ENCODE measurements around the gene PRR15.

Gene PRR15

GRCh38 chr7:29569648-29570047 is 6.0 kb downstream of the PRR15 start:
- peak; percentile 59 for DNase-seq (ENCODE audit: low spot score)

- DNase-seq (ENCODE audit: low spot score), result no peak
Observed at GRCh38 chr7:29572558-29572957, 8.9 kb downstream of the PRR15 start.

DNA sequence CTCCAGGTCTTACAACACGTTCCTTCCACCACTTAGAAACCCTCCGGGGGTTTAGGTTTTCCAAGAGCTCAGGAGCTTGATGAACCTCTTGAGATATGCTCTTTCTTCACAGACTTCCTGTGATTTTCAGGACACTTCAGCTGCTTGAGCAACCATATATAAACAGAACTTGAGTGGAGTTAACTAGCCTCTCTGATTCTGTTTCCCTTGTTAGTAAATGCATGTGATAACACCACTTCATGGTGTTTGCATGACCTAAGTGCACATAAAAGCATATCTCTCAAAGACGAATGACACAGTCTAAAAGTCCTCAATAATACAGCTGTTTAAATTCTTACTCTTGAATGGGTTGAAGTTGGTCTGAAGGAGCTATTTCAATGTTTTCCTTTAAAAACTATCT is 9.9 kb downstream of the PRR15 start:
- DNase-seq (ENCODE audit: low spot score), result no peak

- DNase-seq (ENCODE audit: low spot score), result no peak
Observed at GRCh38 chr7:29574659-29575058, 11.0 kb downstream of the PRR15 start.

DNA sequence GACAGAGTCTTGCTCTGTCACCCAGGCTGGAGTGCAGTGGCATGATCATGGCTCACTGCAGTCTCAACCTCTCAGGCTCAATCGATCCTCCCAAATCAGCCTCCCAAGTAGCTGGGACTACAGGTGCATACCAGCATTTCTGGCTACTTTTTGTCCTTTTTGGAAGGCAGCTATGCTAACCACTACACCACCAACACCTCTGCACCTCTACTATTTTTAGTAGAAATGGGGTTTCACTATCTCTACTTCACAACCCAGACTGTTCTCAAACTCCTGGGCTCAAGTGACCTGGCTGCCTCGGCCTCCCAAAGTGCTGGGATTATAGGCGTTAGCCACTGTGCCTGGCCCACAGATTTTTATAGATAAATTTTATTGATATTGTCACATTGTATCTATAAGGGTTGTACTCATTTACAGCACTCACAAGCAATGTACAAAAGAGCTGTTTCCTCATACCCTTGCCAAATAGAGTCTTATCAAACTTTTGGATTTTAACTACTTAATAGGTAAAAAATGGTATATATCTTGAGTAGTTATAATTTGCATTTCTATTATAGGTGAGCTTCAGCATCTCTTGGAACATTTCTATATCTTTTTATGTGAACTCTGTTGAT is 23.7 kb downstream of the PRR15 start:
- DNase-seq (ENCODE audit: low spot score), result no peak

GRCh38 chr7:29588212-29588611 is 24.6 kb downstream of the PRR15 start:
- DNase-seq (ENCODE audit: low spot score), result no peak

DNA sequence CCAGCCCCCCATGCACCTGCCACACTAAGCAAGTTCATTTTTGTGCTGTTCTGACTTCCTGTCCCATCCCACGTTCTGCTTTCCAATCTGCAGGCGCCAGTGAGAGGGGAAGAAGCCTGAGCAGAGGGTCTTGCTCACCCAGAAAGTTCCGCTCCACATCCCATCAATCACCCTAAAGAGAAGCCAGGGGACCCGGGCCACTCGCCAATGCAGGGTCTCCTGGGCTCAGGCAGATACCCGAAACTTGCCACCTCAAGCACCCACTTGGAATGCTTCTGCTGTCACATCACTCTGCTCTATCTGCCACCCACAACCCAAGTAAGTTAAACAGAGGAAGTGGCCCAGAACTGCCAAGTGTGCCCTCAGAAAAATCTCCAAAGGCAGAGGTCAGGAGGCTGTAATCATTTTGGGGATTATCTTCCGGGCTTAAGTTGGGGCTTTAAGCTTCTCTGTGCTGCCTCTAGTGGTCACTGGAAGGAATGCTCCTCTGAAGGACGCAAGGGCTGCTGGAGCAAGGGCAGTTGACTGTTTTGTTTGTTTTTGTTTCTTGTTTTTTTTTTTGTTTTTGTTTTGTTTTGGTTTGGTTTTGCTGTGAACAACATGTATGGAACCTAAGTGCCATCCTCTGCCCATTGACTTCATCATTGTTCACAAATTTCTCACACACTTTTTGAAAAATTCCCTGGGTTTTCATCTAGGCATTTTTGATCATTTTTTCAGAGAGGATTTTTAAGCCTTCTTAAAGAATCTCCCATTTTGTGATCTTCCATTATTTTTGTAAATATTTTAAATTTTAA is 25.5 kb downstream of the PRR15 start:
- peak; percentile 83 for DNase-seq (ENCODE audit: low spot score)

DNA sequence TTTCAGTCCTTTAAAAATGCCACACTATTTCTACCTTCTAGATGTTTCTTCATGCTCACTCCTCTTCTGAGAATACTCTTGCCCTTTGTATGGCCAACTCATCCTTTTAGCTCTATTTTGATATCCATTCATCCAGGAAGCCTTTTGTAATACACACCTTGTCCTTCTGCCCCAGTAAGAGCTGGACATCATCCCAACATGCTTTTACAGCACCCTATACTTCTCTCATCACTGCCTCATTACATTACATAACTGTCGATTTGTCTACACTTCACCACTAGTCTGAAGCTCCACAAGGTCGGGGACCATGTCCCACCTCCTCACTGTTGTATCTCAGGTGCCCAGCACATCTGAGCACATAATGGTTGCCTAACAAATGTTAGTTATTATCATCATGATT is 29.2 kb downstream of the PRR15 start:
- DNase-seq (ENCODE audit: low spot score), result no peak

DNA sequence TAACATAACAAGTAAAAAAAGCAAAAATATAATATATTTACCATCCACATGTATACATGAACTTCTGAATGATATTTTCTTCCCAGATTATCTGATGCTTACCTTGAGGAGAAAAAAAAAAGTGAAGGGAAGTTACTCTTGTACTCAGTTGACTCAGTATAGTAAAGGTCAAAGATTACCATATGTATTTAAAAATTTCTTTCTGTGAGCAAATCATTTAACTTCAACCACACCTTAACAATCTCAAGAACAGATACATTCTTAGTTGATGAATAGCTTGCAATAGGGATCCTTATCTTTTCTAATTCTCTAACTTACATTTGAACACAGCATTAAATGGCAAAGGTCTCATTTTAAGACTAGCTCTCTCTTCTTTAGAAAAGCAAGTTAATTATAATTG is 29.8 kb downstream of the PRR15 start:
- DNase-seq (ENCODE audit: low spot score), result peak; percentile 86

DNA sequence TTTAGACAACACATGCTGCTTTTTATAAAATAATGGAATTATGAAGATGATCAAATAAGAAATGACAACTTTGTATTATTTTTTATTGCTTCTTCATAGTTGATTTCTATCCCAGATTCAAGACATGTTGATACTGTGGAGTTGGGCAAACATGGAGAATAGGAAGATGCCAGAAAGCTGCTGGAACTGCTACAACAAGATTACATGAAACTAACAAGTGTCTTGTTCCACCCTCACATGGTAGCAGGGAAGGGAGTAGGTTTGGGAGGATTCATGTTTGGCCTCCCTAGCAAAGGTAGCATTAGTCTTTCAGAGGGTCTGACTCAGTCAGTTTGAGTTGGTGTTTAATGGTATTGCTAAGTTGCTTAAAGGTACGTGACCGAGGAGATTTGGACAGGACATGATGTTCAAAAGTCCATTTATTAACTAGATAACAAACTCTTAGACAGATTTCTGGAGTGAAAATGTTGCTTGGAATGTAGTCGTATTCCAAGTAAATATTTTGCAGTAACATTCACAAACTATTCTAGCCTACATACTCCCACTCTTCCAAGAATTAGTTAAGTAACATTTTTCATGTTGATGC is 33.1 kb downstream of the PRR15 start:
- no peak for DNase-seq (ENCODE audit: low spot score)

GRCh38 chr7:29597266-29597665 is 33.6 kb downstream of the PRR15 start:
- no peak for DNase-seq (ENCODE audit: low spot score)

DNA sequence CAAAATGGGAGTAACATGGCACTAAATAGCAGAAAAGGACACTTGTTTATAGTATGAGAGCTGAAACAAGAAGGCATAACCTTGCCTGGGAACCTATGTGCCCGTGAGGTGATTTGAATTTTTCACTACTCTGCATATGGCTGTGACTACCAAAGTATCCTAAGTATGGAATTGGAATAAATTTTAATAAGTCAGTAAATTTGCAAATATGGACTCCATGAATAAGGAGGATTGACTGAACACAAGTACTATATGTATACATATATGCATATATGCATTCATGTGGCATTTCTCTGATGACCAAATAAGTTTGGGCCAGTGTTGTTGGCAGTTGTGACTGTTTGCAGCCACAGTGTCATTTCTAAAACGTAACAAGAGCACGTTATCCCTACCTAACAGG is 34.5 kb downstream of the PRR15 start:
- no peak for DNase-seq (ENCODE audit: low spot score)

- peak; percentile 80 for DNase-seq (ENCODE audit: low spot score)
Observed at GRCh38 chr7:29598613-29599012, 35.0 kb downstream of the PRR15 start.

DNA sequence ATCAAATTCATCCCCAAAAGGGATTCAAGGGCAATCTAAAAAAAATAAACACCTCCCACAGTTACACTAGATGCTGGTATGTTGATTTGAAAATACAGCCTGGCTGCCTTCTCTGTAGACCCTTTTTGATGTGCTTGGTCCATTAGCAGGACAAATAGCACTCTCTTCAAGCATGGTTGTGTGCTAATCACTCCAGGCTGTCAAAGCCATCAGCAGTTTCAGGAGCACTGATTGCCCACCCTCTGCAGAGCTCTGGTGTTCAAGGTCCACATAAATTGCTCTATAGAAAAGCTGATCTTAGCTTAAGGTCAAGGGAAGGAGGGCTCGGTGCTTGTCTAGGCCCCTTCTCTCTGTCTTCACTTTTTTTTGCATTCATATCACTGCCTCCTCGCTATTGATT is 35.4 kb downstream of the PRR15 start:
- no peak for DNase-seq (ENCODE audit: low spot score)

- DNase-seq (ENCODE audit: low spot score), result no peak
Observed at GRCh38 chr7:29600661-29601060, 37.0 kb downstream of the PRR15 start.

- no peak for DNase-seq (ENCODE audit: low spot score)
Observed at GRCh38 chr7:29604052-29604451, 40.4 kb downstream of the PRR15 start.

GRCh38 chr7:29604702-29605101 is 41.1 kb downstream of the PRR15 start:
- no peak for DNase-seq (ENCODE audit: low spot score)

DNA sequence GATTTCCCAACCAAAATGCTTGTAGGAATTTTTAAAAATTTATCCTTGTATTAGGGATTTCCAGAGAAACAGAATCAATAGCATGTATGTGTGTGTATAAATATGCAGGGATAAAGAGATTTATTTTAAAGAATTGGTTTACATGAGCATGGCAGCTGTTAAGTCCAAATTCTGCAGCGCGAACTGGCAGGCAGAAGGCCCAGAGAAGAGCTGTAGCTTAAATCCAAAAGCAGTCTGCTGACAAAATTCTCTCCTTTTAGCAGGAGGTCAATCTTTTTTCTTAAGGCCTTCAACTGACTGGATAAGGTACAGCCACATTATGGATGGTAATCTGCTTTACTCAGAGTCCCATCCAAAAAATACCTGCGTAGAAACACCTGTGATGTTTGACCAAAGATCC is 42.0 kb downstream of the PRR15 start:
- no peak for DNase-seq (ENCODE audit: low spot score)

- peak; percentile 90 for DNase-seq (ENCODE audit: low spot score)
Observed at GRCh38 chr7:29606287-29606721, 42.7 kb downstream of the PRR15 start.

GRCh38 chr7:29606830-29607229 is 43.2 kb downstream of the PRR15 start:
- no peak for DNase-seq (ENCODE audit: low spot score)

DNA sequence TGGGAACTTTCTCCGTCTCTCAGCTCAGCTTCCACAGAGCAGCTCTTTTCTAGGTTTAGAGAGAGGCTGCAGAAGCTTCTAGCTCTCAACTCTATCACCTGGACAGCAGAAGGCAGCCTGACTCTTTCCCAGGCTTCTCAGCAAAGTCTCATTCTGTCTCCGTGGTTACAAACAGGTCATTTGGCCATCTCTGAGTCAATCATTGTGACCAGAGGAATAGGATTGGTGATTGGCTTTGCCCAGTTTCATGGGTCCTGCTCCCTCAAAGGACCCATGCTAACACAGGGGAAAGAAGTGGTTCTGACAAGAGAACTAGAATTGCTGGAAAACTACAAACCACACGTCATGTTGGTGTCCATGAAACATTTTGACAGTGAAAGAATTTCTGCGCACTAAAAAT is 43.6 kb downstream of the PRR15 start:
- no peak for DNase-seq (ENCODE audit: low spot score)

DNA sequence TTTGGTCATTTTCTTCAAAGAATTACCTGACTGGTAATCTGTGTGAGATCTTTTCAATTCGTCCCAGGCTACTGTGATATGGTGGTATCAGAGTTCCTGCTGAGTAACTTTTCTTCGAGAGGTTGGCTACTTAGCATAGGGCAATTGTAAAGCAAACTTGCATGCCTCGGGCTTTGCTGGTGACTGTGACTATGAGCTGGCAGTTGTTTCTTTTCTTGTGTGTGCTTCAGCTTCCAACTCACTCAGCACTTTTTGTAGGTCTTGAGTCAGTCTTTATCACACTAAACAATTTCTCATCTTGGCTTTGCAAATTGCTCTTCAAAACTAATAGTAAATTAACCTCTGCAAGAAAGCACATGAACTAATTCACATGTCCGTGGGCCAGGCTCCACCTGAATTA is 44.3 kb downstream of the PRR15 start:
- peak; percentile 37 for DNase-seq (ENCODE audit: low spot score)

Measured in LoVo (cell line).